Activated gamma-delta T cell treated with anti-CD3 and anti-CD28 coated beads, Interleukin-2, amount 50 U/mL, for 16 hours (primary cell): ENCODE measurements around the gene CYB5R4.

ENCODE experiments used
- DNase-seq: peaks from one replicate; pipeline ENCODE4 v3.0.0-alpha.2; 2020; ENCODE audit warnings: low read depth

Gene CYB5R4

GRCh38 chr6:83984411-83984810 lies 124.9 kb downstream of the CYB5R4 start:
- no peak for DNase-seq

- DNase-seq, result no peak
Measured at GRCh38 chr6:83985308-83985713, 125.8 kb downstream of the CYB5R4 start.

- DNase-seq, result no peak
Measured at GRCh38 chr6:83985715-83986114, 126.2 kb downstream of the CYB5R4 start.

GRCh38 chr6:83998021-83998584 lies 138.6 kb downstream of the CYB5R4 start:
- no peak for DNase-seq

- DNase-seq, result no peak
Measured at GRCh38 chr6:84001119-84001518, 141.6 kb downstream of the CYB5R4 start.

GRCh38 chr6:84002226-84002625 lies 142.7 kb downstream of the CYB5R4 start:
- no peak for DNase-seq

- DNase-seq, result no peak
Measured at GRCh38 chr6:84003131-84003530, 143.6 kb downstream of the CYB5R4 start.

- DNase-seq, result no peak
Measured at GRCh38 chr6:84003654-84004053, 144.2 kb downstream of the CYB5R4 start.

GRCh38 chr6:84007871-84008270 lies 148.4 kb downstream of the CYB5R4 start:
- DNase-seq, result no peak

- DNase-seq, result no peak
Measured at GRCh38 chr6:84013354-84013753, 153.9 kb downstream of the CYB5R4 start.

GRCh38 chr6:84013931-84014330 lies 154.4 kb downstream of the CYB5R4 start:
- DNase-seq, result no peak

GRCh38 chr6:84016029-84016428 lies 156.5 kb downstream of the CYB5R4 start:
- DNase-seq, result no peak
